HepG2 (cell line): ENCODE data around the gene CEP55. TPM values are rescaled to one million over a fixed set of nuclear protein-coding genes. Genes with fewer than 3 reads are reported as not detected.
A peak's percentile ranks its signal among the peaks of the same experiment; 100 is the strongest.

Experiments
- ATAD3A ChIP-seq: sonication (generic); formaldehyde crosslinking; IDR thresholded peaks from 2 replicates; pipeline ENCODE4 v1.4.0; 2020; ENCODE audit warnings: missing genetic modification reagents
- ATF5 ChIP-seq: sonication (generic); formaldehyde crosslinking; IDR thresholded peaks from 2 replicates; pipeline ENCODE4 v1.4.0; 2020; ENCODE audit warnings: mild to moderate bottlenecking, low read depth, missing genetic modification reagents
- HDAC6 ChIP-seq: fragments of 200-600 bp; sonication (generic); IDR thresholded peaks from 2 replicates; pipeline ENCODE4 v1.7.0; 2017; ENCODE audit warnings: mild to moderate bottlenecking, antibody characterized with exemption, low read length, low read depth
- IRF9 ChIP-seq: sonication (generic); formaldehyde crosslinking; IDR thresholded peaks from 2 replicates; pipeline ENCODE4 v1.8.0; 2022; ENCODE audit warnings: missing genetic modification reagents, mild to moderate bottlenecking, borderline replicate concordance
- JARID2 ChIP-seq: sonication (generic); formaldehyde crosslinking; IDR thresholded peaks from 2 replicates; pipeline ENCODE4 v1.8.1; 2023; ENCODE audit warnings: missing genetic modification reagents, inconsistent platforms; ENCODE audit not compliant: insufficient replicate concordance
- PHF21A ChIP-seq: sonication (generic); formaldehyde crosslinking; IDR thresholded peaks from 2 replicates; pipeline ENCODE4 v1.5.0; 2020; ENCODE audit warnings: mild to moderate bottlenecking, missing genetic modification reagents
- POLR2AphosphoS5 ChIP-seq: IDR thresholded peaks from 2 replicates; pipeline ENCODE4 v1.6.1; 2012; ENCODE audit warnings: low read depth, low read length
- SNRNP70 ChIP-seq: fragments of 200-400 bp; formaldehyde crosslinking; IDR thresholded peaks from 2 replicates; pipeline ENCODE4 v1.6.1; 2017; ENCODE audit warnings: mild to moderate bottlenecking, low read depth, low read length, moderate library complexity
- THAP11 ChIP-seq: IDR thresholded peaks from 2 replicates; pipeline ENCODE4 v1.6.1; 2016; ENCODE audit warnings: missing biosample characterization, missing genetic modification reagents
- ZBTB34 ChIP-seq: sonication (generic); formaldehyde crosslinking; IDR thresholded peaks from 2 replicates; pipeline ENCODE4 v1.8.0; 2022; ENCODE audit warnings: mild to moderate bottlenecking, missing genetic modification reagents
- ZMAT5 ChIP-seq: sonication (generic); formaldehyde crosslinking; IDR thresholded peaks from 2 replicates; pipeline ENCODE4 v1.5.0; 2020; ENCODE audit warnings: mild to moderate bottlenecking, low read depth, missing genetic modification reagents, borderline replicate concordance
- ZNF225 ChIP-seq: sonication (generic); formaldehyde crosslinking; IDR thresholded peaks from 2 replicates; pipeline ENCODE4 v1.4.0; 2020; ENCODE audit warnings: mild to moderate bottlenecking, missing genetic modification reagents
- ZNF251 ChIP-seq: sonication (generic); formaldehyde crosslinking; IDR thresholded peaks from 2 replicates; pipeline ENCODE4 v1.9.0; 2021; ENCODE audit warnings: mild to moderate bottlenecking, missing genetic modification reagents
- ZNF264 ChIP-seq: sonication (generic); formaldehyde crosslinking; IDR thresholded peaks from 2 replicates; pipeline ENCODE4 v1.4.0; 2020; ENCODE audit warnings: missing genetic modification reagents
- ZNF501 ChIP-seq: sonication (generic); formaldehyde crosslinking; IDR thresholded peaks from 2 replicates; pipeline ENCODE4 v1.5.1; 2020; ENCODE audit warnings: mild to moderate bottlenecking, moderate library complexity, missing genetic modification reagents
- ZNF547 ChIP-seq: sonication (generic); formaldehyde crosslinking; IDR thresholded peaks from 2 replicates; pipeline ENCODE4 v1.5.1; 2020; ENCODE audit warnings: mild to moderate bottlenecking, missing genetic modification reagents
- ZNF572 ChIP-seq: sonication (generic); formaldehyde crosslinking; IDR thresholded peaks from 2 replicates; pipeline ENCODE4 v1.5.1; 2020; ENCODE audit warnings: mild to moderate bottlenecking, missing genetic modification reagents
- ZNF784 ChIP-seq: sonication (generic); formaldehyde crosslinking; IDR thresholded peaks from 2 replicates; pipeline ENCODE4 v1.5.1; 2020; ENCODE audit warnings: missing genetic modification reagents, mild to moderate bottlenecking, borderline replicate concordance
- polyA plus RNA-seq, 8 experiments: library from polyadenylated mRNA; depleted of rRNA in 3 of 8; stranded (reverse) in 7 of 8; unstranded in 1 of 8; fragments of >200 nt; fragmentation: Illumina TruSeq in 4 of 8; extraction: Trizol in 4 of 8; gene quantifications; 2 replicates each; pipeline versions ENCODE4 v1.2.1 to v1.2.3, GENCODE V29; 2011 to 2016; ENCODE audit warnings: low read depth in 4 of 8, missing spikeins in 1 of 8, mixed read lengths in 1 of 8; ENCODE audit not compliant: insufficient read depth in 1 of 8
- total RNA-seq, 5 experiments: library from RNA; depleted of rRNA; stranded (reverse); fragments of >200 nt; fragmentation: Illumina TruSeq; extraction: Trizol; gene quantifications; 2 replicates each; pipeline ENCODE4 v1.2.3, GENCODE V29; 2016; ENCODE audit warnings: low read depth in 1 of 5

Gene CEP55
- total and polyA plus RNA-seq, 2 of the 13 experiments (the other 11 are each of a cell fraction or from before 2014, with no cell fraction given): 6.5 to 17.1 TPM

- TF ChIP-seq ZMAT5 (CRISPR knock-in tag) (no peak), ZNF501 (CRISPR knock-in tag) (peak; percentile 77), POLR2AphosphoS5 (peak; percentile 45), ZNF547 (no peak; the same call in 1 of the 2 replicates), IRF9 (CRISPR knock-in tag) (0 out of 2 replicates have a peak, but pooled peaks have one; percentile 55), HDAC6 (no peak), ZNF251 (CRISPR knock-in tag) (no peak), PHF21A (CRISPR knock-in tag) (0 out of 2 replicates have a peak, but pooled peaks have one; percentile 45), ATF5 (CRISPR knock-in tag) (no peak), ZNF572 (no peak), THAP11 (peak; percentile 82), SNRNP70 (no peak), ATAD3A (CRISPR knock-in tag) (no peak), JARID2 (no peak), ZNF784 (no peak), ZNF225 (CRISPR knock-in tag) (no peak; the same call in 1 of the 2 replicates), ZBTB34 (CRISPR knock-in tag) (peak; percentile 57; the same call in 1 of the 2 replicates), ZNF264 (CRISPR knock-in tag) (0 out of 2 replicates have a peak, but pooled peaks have one; percentile 49)
These were observed at the start of gene CEP55 (continued) for GRCh38 chr10:93496322-93497041.
